Vagina (tissue), 2 donors: Measurements from ENCODE around the gene RAPGEF5.
A peak's percentile ranks its signal among the peaks of the same experiment; 100 is the strongest.

Source experiments
- CTCF ChIP-seq, 3 experiments: fragments of 450-650 bp in 2 of 3; fragments of 200-600 bp in 1 of 3; sonication (generic) in 1 of 3; IDR thresholded peaks; one replicate each; pipeline ENCODE4 v1.5.1; 2017 to 2019; ENCODE audit warnings: antibody characterized with exemption in 3 of 3, mild to moderate bottlenecking in 2 of 3, moderate library complexity in 2 of 3
- POLR2A ChIP-seq, 2 donors: fragments of 450-650 bp; IDR thresholded peaks; one replicate each; pipeline ENCODE4 v1.6.1; 2017; ENCODE audit warnings: antibody characterized with exemption in 2 of 2, mild to moderate bottlenecking in 2 of 2, moderate library complexity in 2 of 2
- POLR2AphosphoS5 ChIP-seq, 2 donors: sonication (generic); formaldehyde crosslinking; IDR thresholded peaks; one replicate each; pipeline ENCODE4 v1.9.0; 2017; ENCODE audit warnings: antibody characterized with exemption in 2 of 2, mild to moderate bottlenecking in 2 of 2, low read depth in 1 of 2; ENCODE audit not compliant: insufficient read depth in 1 of 2

- TF ChIP-seq CTCF (IDR thresholded peaks at IDR 0.05) (no peak), POLR2AphosphoS5 (IDR thresholded peaks at IDR 0.05; ENCODE audit: insufficient read depth in 1 of 2, low read depth in 1 of 2) (peak in 1 of 2 donors; percentile 65), POLR2A (IDR thresholded peaks at IDR 0.05) (no peak)
Observed at GRCh38 chr7:22231806-22232205, 125.1 kb downstream of the RAPGEF5 start.
